ENCODE results near the gene GTF2B.
"Not testable (repeated sequence)": the region's sequence is repeated elsewhere in the genome, so short reads cannot be mapped to it uniquely, and the experiment has no call there.

Gene GTF2B

GRCh38 chr1:88891318-88891950 lies at the start of gene GTF2B:
TSS of gene GTF2B (minus strand) at chr1:88891567. CDS start at chr1:88891499, 68 bp downstream.
- DNase-seq (ENCODE audit: low read depth, low spot score), result peak; percentile 85

GRCh38 chr1:88938528-88938927 lies 47.2 kb upstream of the GTF2B start:
- DNase-seq (ENCODE audit: low read depth, low spot score), result not testable (repeated sequence)

DNA sequence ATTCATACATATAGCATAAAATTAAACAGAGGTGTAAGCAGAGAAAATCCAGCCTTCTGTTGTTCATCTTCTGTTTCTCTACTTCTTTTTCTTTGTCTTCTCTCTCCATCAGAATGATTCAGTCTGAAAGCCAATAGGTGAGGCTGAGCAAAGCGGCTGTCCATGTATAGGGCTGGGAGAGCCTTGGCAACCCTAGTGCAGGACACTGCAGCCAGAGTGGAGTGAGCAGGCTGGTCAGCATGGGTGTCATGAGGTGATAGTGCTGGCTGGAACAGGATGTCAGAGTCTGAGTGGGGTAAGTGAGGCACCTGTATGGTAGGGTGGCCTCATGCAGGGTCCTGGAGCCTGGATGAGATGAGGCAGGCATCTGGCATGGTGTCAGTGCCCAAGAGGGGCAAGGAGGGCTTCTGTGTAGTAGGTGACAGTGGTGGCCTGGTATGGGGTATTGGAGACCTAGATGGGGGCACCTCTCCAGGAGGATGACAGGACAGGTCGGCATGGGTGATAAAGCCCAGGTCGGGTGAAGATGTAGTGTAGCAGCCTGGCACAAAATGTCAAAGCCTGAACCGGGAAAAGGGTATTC lies 45.5 kb upstream of the GTF2B start:
- DNase-seq (ENCODE audit: low read depth, low spot score), result no peak

DNA sequence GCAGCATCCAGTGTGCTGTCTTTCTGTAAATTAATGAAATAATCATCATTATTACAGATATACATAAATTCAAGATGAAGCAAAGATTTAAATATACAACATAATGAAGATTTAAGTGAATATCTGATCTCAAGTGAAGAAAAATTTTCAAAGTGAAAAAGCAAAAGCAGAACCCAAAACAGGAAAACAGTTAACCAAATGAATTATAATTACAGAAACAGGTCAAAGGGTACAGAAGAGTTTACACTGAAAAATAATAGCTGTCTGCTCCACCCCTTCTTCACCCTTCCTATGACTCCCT lies 44.8 kb upstream of the GTF2B start:
- DNase-seq (ENCODE audit: low read depth, low spot score), result no peak

DNA sequence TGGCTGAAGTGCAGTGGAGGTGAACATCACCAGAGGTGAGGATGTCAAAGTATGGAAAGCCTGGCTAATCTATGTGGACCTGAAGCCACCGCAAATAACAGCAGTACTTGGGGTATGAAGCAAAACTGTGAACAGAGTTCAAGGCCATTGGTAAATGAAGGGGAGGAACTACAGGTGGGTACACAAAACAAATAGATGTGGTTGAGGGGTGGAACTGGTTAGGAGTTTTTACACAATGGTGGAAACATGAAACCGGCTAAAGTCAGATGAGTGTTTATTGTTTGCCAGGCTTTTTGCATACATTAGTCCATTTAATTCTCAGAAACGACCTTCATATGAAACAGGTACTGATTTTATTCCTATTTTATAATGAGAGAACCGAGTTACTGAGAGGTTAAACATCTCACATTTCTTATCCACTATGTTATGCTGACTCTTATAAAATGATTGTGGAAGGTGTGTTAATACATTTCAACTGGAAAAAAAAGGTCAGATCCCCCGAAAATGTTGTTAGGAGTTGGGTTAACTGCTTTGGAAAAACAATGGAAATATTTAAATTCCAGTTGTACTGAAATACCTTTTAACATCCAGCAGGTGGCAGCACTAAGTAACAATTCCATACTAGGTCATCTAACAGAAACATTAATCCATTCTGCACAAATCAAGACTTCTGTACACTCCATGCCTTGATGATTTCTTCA lies 44.3 kb upstream of the GTF2B start:
- no peak for DNase-seq (ENCODE audit: low read depth, low spot score)

DNA sequence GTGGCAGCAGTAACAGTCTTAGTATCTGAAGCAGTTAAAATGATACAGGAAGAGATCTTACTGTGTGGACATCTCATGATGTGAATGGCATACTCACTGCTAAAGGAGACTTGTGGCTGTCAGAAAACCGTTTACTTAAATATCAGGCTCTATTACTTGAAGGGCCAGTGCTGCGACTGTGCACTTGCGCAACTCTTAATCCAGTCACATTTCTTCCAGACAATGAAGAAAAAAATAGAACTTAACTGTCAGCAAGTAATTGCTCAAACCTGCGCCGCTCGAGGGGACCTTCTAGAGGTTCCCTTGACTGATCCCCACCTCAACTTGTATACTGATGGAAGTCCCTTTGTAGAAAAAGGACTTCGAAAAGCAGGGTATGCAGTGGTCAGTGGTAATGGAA lies 38.8 kb upstream of the GTF2B start:
- DNase-seq (ENCODE audit: low read depth, low spot score), result not testable (repeated sequence)

DNA sequence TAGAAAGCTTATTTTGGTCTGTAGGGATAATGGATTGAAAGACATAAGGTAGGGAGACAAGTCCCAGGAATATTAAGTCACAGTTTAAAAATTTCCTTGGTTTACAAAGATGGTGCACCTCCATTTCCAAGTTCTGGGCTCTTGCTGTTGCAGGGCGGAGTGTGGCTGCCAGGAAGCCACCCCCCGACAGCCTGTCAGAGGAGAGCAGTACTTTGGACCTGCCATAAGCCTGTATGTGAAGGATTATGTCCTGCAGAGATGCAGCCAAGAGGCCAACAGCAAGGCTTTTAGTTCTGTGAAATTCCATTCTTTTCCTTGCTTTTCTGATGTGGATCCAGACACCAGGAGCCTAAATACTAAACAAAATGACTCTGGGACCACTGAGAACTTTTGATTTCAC lies 31.9 kb upstream of the GTF2B start:
- no peak for DNase-seq (ENCODE audit: low read depth, low spot score)

DNA sequence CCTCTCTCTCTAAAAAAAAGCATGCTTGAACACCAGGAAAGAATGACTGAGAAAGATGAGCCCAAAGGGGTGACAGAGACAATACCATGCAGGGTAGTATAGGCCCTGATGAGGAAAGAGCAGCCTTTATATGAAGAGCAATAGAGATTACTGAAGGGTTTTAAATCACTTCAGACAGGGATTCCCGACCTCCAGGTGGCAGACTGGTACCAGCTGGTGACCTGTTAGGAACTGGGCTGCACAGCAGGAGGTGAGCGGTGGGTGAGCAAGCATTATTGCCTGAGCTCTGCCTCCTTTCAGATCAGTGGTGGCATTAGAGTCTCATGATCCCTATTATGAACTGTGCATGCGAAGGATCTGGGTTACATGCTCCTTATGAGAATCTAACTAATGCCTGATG lies 30.8 kb upstream of the GTF2B start:
- no peak for DNase-seq (ENCODE audit: low read depth, low spot score)

DNA sequence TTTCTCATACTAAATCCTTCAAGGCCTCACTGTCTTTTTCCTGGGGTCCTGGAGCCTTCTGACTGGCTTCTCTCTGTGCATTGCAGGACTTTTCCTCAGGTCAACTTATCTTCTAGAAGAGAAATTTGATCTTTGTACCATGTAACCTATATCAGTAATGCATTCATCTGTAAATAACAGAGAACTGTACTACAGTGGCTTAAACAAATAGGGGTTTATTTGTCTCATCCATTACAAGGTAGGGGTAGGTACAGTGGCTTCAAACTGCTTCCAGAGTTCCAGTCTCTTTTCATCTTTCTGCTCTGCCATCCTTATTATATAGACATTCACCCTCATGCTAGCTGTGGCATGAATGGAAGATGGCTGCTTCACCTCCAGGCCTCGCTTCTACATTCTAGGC lies 29.5 kb upstream of the GTF2B start:
- DNase-seq (ENCODE audit: low read depth, low spot score), result no peak

DNA sequence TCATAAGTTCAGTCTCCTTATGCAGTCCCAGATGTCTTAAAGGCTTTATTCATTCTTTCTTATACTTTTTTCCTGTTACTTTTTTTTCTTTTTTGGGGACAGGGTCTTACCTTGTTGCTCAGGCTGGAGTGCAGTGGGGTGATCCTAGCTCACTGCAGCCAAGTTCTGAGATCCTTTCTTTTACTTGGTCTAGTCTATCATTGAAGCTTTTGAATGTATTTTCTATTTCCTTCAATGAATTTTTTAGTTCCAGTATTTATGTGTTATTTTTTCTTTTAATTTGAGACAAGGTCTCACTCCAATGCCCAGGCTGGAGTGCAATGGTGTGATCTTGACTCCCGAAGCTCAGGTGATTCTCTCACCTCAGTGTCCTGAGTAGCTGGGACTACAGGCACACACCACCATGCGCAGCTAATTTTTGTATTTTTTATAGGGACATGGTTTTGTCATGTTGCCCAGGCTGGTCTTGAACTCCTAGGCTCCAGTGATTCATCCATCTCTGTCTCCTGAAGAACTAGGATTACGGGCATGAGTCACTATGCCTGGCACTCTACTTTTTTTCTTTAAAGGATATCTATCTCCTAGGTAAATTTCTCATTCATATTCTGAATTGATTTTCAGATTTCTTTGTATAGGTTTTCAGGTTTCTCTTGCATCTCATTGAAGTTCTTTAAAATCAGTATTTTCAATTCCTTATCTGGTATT lies 26.1 kb upstream of the GTF2B start:
- DNase-seq (ENCODE audit: low read depth, low spot score), result no peak

DNA sequence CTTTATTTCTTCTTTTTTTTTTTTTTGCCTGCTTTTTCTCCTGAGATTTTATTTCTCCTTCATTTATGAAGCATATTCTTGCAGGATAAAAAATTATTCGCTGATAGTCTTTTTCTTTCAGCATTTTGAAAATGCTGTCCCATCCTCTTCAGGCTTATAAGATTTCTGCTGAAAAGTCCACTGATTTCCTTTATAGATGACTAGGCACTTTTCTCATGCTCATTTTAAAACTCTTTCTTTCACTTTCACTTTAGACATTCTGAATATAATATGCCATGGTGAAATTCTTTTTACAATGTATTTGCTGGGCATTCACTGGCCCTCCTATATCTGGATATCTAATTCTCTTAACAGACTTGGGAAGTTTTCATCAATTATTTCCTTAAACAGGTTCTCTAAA lies 25.5 kb upstream of the GTF2B start:
- no peak for DNase-seq (ENCODE audit: low read depth, low spot score)

DNA sequence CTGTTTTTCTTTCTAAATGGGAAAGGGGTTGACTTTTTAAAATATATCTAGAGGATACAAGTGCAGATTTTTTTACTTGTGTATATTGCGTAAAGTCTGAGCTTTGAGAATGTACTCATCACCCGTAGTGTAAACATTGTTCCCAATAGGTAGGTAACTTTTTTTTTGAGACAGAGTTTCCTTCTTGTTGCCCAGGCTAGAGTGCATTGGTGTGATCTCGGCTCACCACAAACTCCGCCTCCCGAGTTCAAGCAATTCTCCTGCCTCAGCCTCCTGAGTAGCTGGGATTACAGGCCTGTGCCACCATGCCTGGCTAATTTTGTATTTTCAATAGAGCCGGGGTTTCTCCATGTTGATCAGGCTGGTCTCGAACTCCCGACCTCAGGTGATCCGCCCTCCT lies 20.4 kb upstream of the GTF2B start:
- not testable (repeated sequence) for DNase-seq (ENCODE audit: low read depth, low spot score)

DNA sequence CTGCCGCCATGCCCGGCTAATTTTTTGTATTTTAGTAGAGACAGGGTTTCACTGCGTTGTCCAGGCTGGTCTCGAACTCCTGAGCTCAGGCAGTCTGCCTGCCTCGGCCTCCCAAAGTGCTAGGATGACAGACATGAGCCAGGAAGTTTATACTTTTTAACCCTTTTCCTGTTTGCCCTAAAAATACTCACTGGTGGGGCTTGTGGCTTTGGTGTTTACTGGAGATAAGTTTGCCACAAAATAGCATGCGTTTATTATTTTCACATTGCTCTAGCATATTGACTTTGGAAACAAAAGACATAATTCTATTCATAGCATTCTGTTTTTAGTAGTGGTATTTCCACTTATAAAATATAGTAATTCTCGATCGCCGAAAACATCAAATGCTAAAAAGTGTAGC lies 19.8 kb upstream of the GTF2B start:
- DNase-seq (ENCODE audit: low read depth, low spot score), result no peak

DNA sequence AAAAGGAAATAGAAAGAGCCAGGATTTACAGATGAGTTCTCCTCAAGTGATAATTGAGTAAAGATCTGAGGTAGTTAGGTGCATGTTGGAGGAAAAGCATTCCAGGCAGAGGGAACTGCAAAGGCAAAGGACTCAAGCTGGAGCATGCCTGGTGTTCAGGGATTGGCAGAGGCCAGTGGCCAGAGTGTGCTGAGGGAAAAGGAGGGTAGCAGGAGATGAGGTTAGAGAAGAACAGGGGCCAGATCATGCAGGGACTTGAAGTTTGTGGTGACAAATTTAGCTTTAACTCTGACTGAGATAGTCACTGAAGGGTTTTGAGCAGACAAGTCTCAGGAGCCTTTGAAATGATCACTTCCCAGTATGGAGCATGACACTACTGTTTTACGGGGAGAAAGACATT lies 19.0 kb upstream of the GTF2B start:
- no peak for DNase-seq (ENCODE audit: low read depth, low spot score)

DNA sequence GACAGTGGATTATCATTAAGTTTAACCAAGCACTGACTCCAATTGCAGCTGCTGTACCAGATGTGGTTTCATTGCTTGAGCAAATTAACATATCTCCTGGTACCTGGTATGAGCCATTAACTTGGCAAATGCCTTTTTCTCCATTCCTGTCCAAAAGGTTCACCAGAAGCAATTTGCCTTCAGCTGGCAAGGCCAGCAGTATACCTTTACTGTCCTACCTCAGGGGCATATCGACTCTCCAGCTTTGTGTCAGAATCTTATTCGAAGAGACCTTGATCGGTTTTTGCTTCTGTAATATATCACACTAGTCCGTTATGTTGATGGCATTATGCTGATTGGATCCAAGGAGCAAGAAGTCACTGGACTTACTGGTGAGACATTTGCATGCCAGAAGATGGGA lies 9.5 kb upstream of the GTF2B start:
- DNase-seq (ENCODE audit: low read depth, low spot score), result no peak

DNA sequence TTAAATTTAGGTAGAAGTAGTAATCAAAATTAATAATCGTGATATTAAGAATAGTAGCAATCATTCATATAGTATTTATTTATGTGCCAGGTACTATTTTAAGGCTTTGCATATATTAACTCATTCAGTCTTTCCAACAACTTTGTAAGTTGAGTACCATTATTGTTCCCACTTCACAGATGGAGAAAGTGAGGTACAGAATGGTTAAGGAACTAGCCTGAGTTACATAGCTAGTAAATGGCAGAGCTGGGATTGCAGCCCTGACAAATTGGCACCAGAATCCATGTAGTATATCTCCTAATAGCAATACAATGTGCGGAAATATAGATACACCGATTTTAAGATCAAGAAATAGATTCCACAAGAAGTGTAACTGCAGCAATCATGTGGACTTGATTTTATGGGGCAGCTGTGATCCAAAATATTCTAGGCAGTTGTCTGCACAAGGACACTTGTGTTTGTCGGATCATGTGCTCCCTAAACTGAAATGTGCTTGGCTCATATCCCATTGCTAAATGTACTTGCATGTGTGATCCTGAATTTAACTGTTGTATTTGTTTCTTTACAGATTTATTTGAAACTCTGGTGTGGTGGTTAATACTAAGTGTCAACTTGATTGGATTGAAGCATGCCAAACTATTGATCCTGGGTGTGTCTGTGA lies 5.8 kb upstream of the GTF2B start:
- DNase-seq (ENCODE audit: low read depth, low spot score), result no peak

DNA sequence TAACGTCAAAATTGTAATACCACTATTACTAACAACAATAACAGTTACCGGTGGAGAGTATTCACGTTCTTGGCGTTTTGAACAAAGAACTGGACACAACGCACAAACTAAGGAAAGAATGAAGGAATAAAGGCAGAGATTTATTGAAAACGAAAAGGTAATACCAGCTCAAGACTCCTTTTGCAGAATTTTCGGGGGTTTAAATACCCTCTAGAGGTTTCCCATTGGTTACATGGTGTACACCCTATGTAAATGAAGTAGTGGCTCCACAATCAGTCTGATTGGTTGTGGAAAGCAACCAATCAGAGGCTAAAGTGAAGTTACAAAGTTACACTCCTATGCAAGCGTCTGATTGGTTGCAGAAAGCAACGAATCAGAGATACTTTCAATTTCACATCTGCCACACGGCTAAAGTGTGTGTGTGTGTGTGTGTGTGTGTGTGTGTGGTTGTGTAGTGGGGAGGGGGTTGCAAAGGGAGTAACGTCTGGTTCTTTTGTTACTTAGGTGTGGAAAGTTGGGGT lies 1.1 kb upstream of the GTF2B start:
- DNase-seq (ENCODE audit: low read depth, low spot score), result no peak

DNA sequence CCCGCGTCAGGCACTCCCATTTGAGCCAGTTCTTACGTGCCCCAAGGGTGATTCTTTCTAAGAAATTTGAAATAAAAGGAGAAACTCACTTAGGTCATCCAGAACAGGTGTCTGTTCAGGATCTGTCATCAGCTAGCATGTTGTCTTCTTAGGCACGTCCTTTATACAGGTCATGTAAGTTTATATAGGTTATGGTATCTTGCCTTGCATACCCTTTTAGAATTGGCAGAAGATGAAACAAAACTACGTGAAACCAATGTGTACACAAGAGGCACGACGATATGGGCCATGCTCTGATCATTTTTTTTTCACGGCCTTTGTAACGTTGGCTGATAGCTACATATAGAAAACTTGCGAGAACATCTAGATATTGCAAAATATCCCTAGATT lies 579 bp upstream of the GTF2B start:
- no peak for DNase-seq (ENCODE audit: low read depth, low spot score)

GRCh38 chr1:88890791-88891317 lies 513 bp downstream of the GTF2B start:
- DNase-seq (ENCODE audit: low read depth, low spot score), result no peak

DNA sequence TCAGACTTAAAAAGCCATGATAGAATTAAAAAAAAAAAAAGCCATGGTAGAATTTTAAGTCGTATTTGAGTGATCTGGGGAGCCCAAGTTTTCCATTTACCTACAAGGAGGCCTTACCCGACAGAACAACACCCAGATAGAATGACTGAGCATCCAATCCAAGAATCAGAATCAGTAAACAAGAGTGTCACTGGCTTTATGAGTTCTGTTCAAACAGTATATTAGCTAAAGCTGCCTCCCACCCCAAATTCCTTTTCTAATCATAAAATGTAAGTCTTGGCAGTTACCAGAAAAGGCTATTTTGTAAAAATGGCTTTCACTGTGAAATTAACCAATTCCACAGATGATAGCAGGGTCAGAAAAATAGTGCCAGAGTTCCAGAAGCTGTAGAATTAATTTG lies 1.2 kb downstream of the GTF2B start:
- no peak for DNase-seq (ENCODE audit: low read depth, low spot score)

DNA sequence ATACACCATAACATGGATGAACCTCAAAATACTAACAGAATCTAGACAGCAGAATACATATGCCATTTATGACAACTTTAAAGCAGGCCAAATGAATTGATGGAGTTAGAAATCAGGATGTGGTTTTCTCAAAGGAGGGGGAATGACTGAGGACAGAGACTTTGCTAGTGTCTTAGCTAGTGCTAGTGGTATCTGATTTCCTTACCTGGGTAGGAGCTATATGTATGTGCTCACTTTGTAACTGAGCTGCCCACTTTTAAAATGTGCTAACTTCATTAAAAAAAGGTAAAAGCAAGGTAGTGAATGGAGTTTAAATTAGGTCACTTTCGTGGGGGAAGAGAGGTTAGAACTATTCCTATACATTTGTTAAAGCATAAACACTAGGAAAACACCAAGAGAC lies 2.6 kb downstream of the GTF2B start:
- no peak for DNase-seq (ENCODE audit: low read depth, low spot score)

GRCh38 chr1:88885933-88886332 lies 5.4 kb downstream of the GTF2B start:
- no peak for DNase-seq (ENCODE audit: low read depth, low spot score)
